Neural cell (in vitro differentiated cells): ENCODE results near the gene MEX3A.

ENCODE experiments used
- CTCF ChIP-seq: fragments of 450-650 bp; IDR thresholded peaks from 2 replicates; pipeline ENCODE4 v1.5.1; 2014; ENCODE audit warnings: antibody characterized with exemption, mild to moderate bottlenecking, moderate library complexity; ENCODE audit not compliant: poor library complexity, severe bottlenecking
- EZH2 ChIP-seq: fragments of 200-600, 300-800 bp; shearing (Covaris generic), sonication (generic); IDR thresholded peaks from 2 replicates; pipeline ENCODE4 v1.6.1; 2014; ENCODE audit warnings: antibody characterized with exemption, low read length, borderline replicate concordance, mild to moderate bottlenecking; ENCODE audit not compliant: insufficient read depth, poor library complexity, severe bottlenecking
- POLR2AphosphoS5 ChIP-seq: IDR thresholded peaks from 2 replicates; pipeline ENCODE4 v1.6.1; 2012
- SMC3 ChIP-seq: fragments of 450-650 bp; conservative IDR thresholded peaks from 2 replicates; pipeline ENCODE4 v1.6.1; 2014; ENCODE audit warnings: antibody characterized with exemption, mild to moderate bottlenecking, moderate library complexity; ENCODE audit not compliant: poor library complexity

- no peak for TF ChIP-seq CTCF
- no peak for TF ChIP-seq POLR2AphosphoS5
- no peak for TF ChIP-seq EZH2
- TF ChIP-seq SMC3, result no peak
Measured at GRCh38 chr1:156056326-156056849, 25.9 kb downstream of the MEX3A start.
